HCT116 (cell line): Measurements from ENCODE around the gene VMP1. TPM values are rescaled to one million over a fixed set of nuclear protein-coding genes. Genes with fewer than 3 reads are reported as not detected.
A peak's percentile ranks its signal among the peaks of the same experiment; 100 is the strongest.

Experiments
- ATAC-seq: fragments of 200-7000 bp; cut with Tn5 transposase; 2 replicates; pipeline ENCODE4 v1.9.1; 2020; ENCODE audit warnings: mild to moderate bottlenecking, moderate library complexity
- BruUV-seq: library from RNA; stranded (reverse); fragments of 400-500 nt; replicated peaks from 2 replicates; lab custom pipeline; 2021; lab: Mats Ljungman, UMichigan
- CTCF ChIA-PET: fragments of 300-600 bp; sonication (Branson Sonifier 250); formaldehyde crosslinking; loops from one replicate; lab custom pipeline; 2021; ENCODE audit warnings: antibody characterized with exemption; lab: Charles Lee
- POLR2A ChIA-PET: fragments of 300-600, 350-600 bp; sonication (Branson Sonifier 250); formaldehyde crosslinking; loops from one replicate; lab custom pipeline; 2021; ENCODE audit warnings: antibody characterized with exemption; lab: Charles Lee
- RAD21 ChIA-PET, 2 experiments: fragments of 300-600 bp; sonication (Branson Sonifier 250); formaldehyde crosslinking; loops; one replicate each; lab custom pipeline; 2023; ENCODE audit warnings: low total read pairs in 2 of 2; ENCODE audit not compliant: uncharacterized antibody in 2 of 2, unreplicated experiment in 2 of 2, low non-redundant PET in 1 of 2; lab: Charles Lee
- DNase-seq: peaks from one replicate; pipeline ENCODE4 v3.0.0-alpha.2; 2010; ENCODE audit warnings: low read depth, low spot score
- H2AFZ ChIP-seq: fragments of 200-600 bp; shearing (Covaris generic), sonication (generic); 2 replicates; pipeline ENCODE4 v1.6.1; 2017; ENCODE audit warnings: low read depth, mixed run types, mixed read lengths, antibody characterized with exemption, low read length; ENCODE audit not compliant: poor library complexity, severe bottlenecking
- H3K27ac ChIP-seq: 2 replicates; pipeline ENCODE4 v1.5.1; 2012; ENCODE audit warnings: low read depth, low read length
- H3K27me3 ChIP-seq: fragments of 200-600 bp; sonication (generic); 2 replicates; pipeline ENCODE4 v1.6.1; 2016; ENCODE audit warnings: mixed run types, low read length, mixed read lengths; ENCODE audit not compliant: insufficient read depth
- H3K36me3 ChIP-seq, 2 experiments: fragments of 200-500 bp in 1 of 2; fragments of 200-600 bp in 1 of 2; sonication (Bioruptor generic) in 1 of 2; sonication (generic) in 1 of 2; 2 replicates each; pipeline versions ENCODE4 v1.5.1 to v1.6.1; 2014 to 2016; ENCODE audit warnings: low read length in 2 of 2, inconsistent platforms in 1 of 2, mixed read lengths in 1 of 2, mixed run types in 1 of 2; ENCODE audit not compliant: insufficient read depth in 2 of 2, control insufficient read depth in 1 of 2
- H3K4me1 ChIP-seq, 2 experiments: fragments of 200-600 bp in 1 of 2; sonication (generic) in 1 of 2; 2 replicates each; pipeline versions ENCODE4 v1.5.1 to v1.6.1; 2012 to 2017; ENCODE audit warnings: low read length in 2 of 2, inconsistent platforms in 1 of 2, mild to moderate bottlenecking in 1 of 2, mixed read lengths in 1 of 2, mixed run types in 1 of 2, moderate library complexity in 1 of 2; ENCODE audit not compliant: insufficient read depth in 2 of 2, control insufficient read depth in 1 of 2
- H3K4me2 ChIP-seq: fragments of 200-600 bp; sonication (generic); 2 replicates; pipeline ENCODE4 v1.6.1; 2017; ENCODE audit warnings: mixed run types, low read length, mixed read lengths
- H3K4me3 ChIP-seq, 2 experiments: fragments of 200-600 bp in 1 of 2; sonication (generic) in 1 of 2; replicated peaks in 1 of 2; 2 replicates each; pipeline ENCODE4 v1.5.1; 2011 to 2016; ENCODE audit warnings: low read length in 2 of 2, control low read depth in 1 of 2, low read depth in 1 of 2, mild to moderate bottlenecking in 1 of 2, mixed read lengths in 1 of 2, mixed run types in 1 of 2
- H3K79me2 ChIP-seq: fragments of 200-600 bp; sonication (generic); 2 replicates; pipeline ENCODE4 v1.6.1; 2017; ENCODE audit warnings: mild to moderate bottlenecking, mixed run types, low read length, moderate library complexity, mixed read lengths; ENCODE audit not compliant: insufficient read depth
- H3K9ac ChIP-seq: fragments of 200-600 bp; sonication (generic); 2 replicates; pipeline ENCODE4 v1.6.1; 2016; ENCODE audit warnings: low read length, mixed read lengths
- H3K9me2 ChIP-seq: fragments of 200-600 bp; sonication (generic), shearing (Covaris generic); 2 replicates; pipeline ENCODE4 v1.6.1; 2017; ENCODE audit warnings: mixed run types, mild to moderate bottlenecking, moderate library complexity; ENCODE audit not compliant: insufficient read depth
- H3K9me3 ChIP-seq, 2 experiments: fragments of 200-500 bp in 1 of 2; fragments of 200-600 bp in 1 of 2; sonication (Bioruptor generic) in 1 of 2; sonication (generic) in 1 of 2; 2 replicates each; pipeline ENCODE4 v1.6.1; 2014 to 2017; ENCODE audit warnings: low read length in 2 of 2, mixed read lengths in 2 of 2, inconsistent platforms in 1 of 2, low read depth in 1 of 2, mild to moderate bottlenecking in 1 of 2, mixed run types in 1 of 2, moderate library complexity in 1 of 2; ENCODE audit not compliant: control insufficient read depth in 1 of 2, insufficient read depth in 1 of 2
- H4K20me1 ChIP-seq: fragments of 200-600 bp; sonication (generic), shearing (Covaris generic); 2 replicates; pipeline ENCODE4 v1.6.1; 2017; ENCODE audit warnings: mixed run types, mild to moderate bottlenecking, moderate library complexity; ENCODE audit not compliant: insufficient read depth
- ATF3 ChIP-seq: IDR thresholded peaks from 2 replicates; pipeline ENCODE4 v1.6.1; 2012
- CEBPB ChIP-seq: IDR thresholded peaks from 2 replicates; pipeline ENCODE4 v1.6.1; 2012; ENCODE audit warnings: low read depth
- CTCF ChIP-seq, 3 experiments: fragments of 200-600 bp in 1 of 3; sonication (generic) in 1 of 3; IDR thresholded peaks in 2 of 3; conservative IDR thresholded peaks in 1 of 3; 2 replicates each; pipeline ENCODE4 v1.5.1; 2012 to 2017; ENCODE audit warnings: low read depth in 2 of 3, low read length in 2 of 3, antibody characterized with exemption in 1 of 3, borderline replicate concordance in 1 of 3, control low read depth in 1 of 3, mild to moderate bottlenecking in 1 of 3, mixed read lengths in 1 of 3, mixed run types in 1 of 3, moderate library complexity in 1 of 3; ENCODE audit not compliant: insufficient read depth in 1 of 3
- EZH2 ChIP-seq: fragments of 200-600 bp; sonication (generic); IDR thresholded peaks from 2 replicates; pipeline ENCODE4 v1.6.1; 2017; ENCODE audit warnings: antibody characterized with exemption, mixed run types
- EZH2phosphoT487 ChIP-seq: fragments of 200-600 bp; IDR thresholded peaks from 2 replicates; pipeline ENCODE4 v1.6.1; 2018; ENCODE audit warnings: antibody characterized with exemption, borderline replicate concordance
- MAX ChIP-seq: IDR thresholded peaks from 2 replicates; pipeline ENCODE4 v1.6.1; 2012
- POLR2AphosphoS5 ChIP-seq: IDR thresholded peaks from 2 replicates; pipeline ENCODE4 v1.6.1; 2011; ENCODE audit warnings: mild to moderate bottlenecking, low read depth, low read length, moderate library complexity
- RAD21 ChIP-seq: IDR thresholded peaks from 2 replicates; pipeline ENCODE4 v1.6.1; 2012; ENCODE audit warnings: low read depth, mild to moderate bottlenecking
- REST ChIP-seq: IDR thresholded peaks from 2 replicates; pipeline ENCODE4 v1.6.1; 2012; ENCODE audit warnings: low read depth
- SIN3A ChIP-seq: IDR thresholded peaks from 2 replicates; pipeline ENCODE4 v1.6.1; 2012; ENCODE audit warnings: low read depth
- SP1 ChIP-seq: IDR thresholded peaks from 2 replicates; pipeline ENCODE4 v1.6.1; 2012; ENCODE audit warnings: low read depth
- SRF ChIP-seq: IDR thresholded peaks from 2 replicates; pipeline ENCODE4 v1.6.1; 2012; ENCODE audit warnings: low read depth
- TCF7L2 ChIP-seq: IDR thresholded peaks from 2 replicates; pipeline ENCODE4 v1.7.0; 2011; ENCODE audit warnings: borderline replicate concordance, inconsistent platforms; ENCODE audit not compliant: insufficient read depth, insufficient read length; ENCODE audit errors: extremely low read depth
- ZBTB33 ChIP-seq: IDR thresholded peaks from 2 replicates; pipeline ENCODE4 v1.6.1; 2011; ENCODE audit warnings: mild to moderate bottlenecking, low read length, moderate library complexity; ENCODE audit not compliant: insufficient replicate concordance; ENCODE audit errors: extremely low read depth
- ZFX ChIP-seq: fragments of 450-650 bp; IDR thresholded peaks from 2 replicates; pipeline ENCODE4 v1.6.1; 2017
- ZNF274 ChIP-seq: fragments of 200-500 bp; sonication (Bioruptor generic); IDR thresholded peaks from 2 replicates; pipeline ENCODE4 v1.6.1; 2014; ENCODE audit warnings: mild to moderate bottlenecking, low read depth, low read length, inconsistent platforms
- intact Hi-C: fragments of 100-400 bp; cut with micrococcal nuclease; formaldehyde crosslinking; loops from 2 replicates; pipeline ENCODE4 v1.10.0; 2022
- total RNA-seq: library from RNA; stranded (reverse); gene quantifications from one replicate; pipeline ENCODE4 v1.2.1, GENCODE V29; 2021; ENCODE audit not compliant: unreplicated experiment

Gene VMP1
- total RNA-seq, 1 experiment from 2014 or later, result 366 TPM

GRCh38 chr17:59707149-59707970, at the start of gene VMP1, which contains the start of gene PTRH2 (continued):
- TF ChIP-seq CTCF (IDR thresholded peaks at IDR 0.05 in 2 of 3, conservative IDR thresholded peaks at IDR 0.05 in 1 of 3; ENCODE audit: borderline replicate concordance in 1 of 3, insufficient read depth in 1 of 3, low read depth in 2 of 3, low read length in 2 of 3) (no peak), POLR2AphosphoS5 (peak; percentile 94), SP1 (peak; percentile 82)

GRCh38 chr17:59666235-59666634, 41.2 kb upstream of the VMP1 start:
- Histone ChIP-seq H3K9me2 (no peaks in the 10 kb centered on the region), H3K4me1 (peaks cover 25 to 50% of the 10 kb centered on the region in 2 experiments), H3K4me2 (no peak overlapping the region), H3K36me3 (peaks cover 78 to 81% of the 10 kb centered on the region in 2 experiments), H3K27me3 (no peaks in the 10 kb centered on the region), H3K79me2 (peaks cover 92% of the 10 kb centered on the region), H2AFZ (no peak overlapping the region), H3K27ac (peak overlapping the region; percentile 2; the same call in 1 of the 2 replicates), H3K9ac (no peak overlapping the region), H4K20me1 (peaks cover 4% of the 10 kb centered on the region; the same call in 1 of the 2 replicates), H3K4me3 (no peak overlapping the region), H3K9me3 (no peaks in the 10 kb centered on the region)
- intact Hi-C loops, result no loop called here
- ChIA-PET CTCF (no interaction called here), POLR2A (no interaction called here), RAD21 (no interaction called here)
- ATAC-seq (no peak), DNase-seq (no peak)
- BruUV-seq, result no TSS peak
- TF ChIP-seq ZFX (no peak), RAD21 (no peak), EZH2 (no peak), SP1 (no peak), REST (no peak), ZBTB33 (no peak), SRF (no peak), POLR2AphosphoS5 (no peak), CEBPB (no peak), ZNF274 (no peak), ATF3 (no peak), TCF7L2 (no peak), EZH2phosphoT487 (no peak), SIN3A (no peak), MAX (no peak)
